HL-60 (cell line): ENCODE results near the gene DISP1.

Source experiments
- DNase-seq, 2 experiments: peaks; one replicate each; pipeline ENCODE4 v3.0.0-alpha.2; 2010 to 2020; ENCODE audit warnings: low read depth in 1 of 2, low spot score in 1 of 2
- H3K27ac ChIP-seq: fragments of 250-450 bp; sonication (Bioruptor Pico); replicated peaks from 2 replicates; pipeline ENCODE4 v1.5.1; 2020; ENCODE audit warnings: mild to moderate bottlenecking, moderate library complexity
- H3K27me3 ChIP-seq: fragments of 250-450 bp; sonication (Bioruptor Pico); 2 replicates; pipeline ENCODE4 v1.5.1; 2021; ENCODE audit warnings: mild to moderate bottlenecking, moderate library complexity; ENCODE audit not compliant: insufficient read depth, poor library complexity, severe bottlenecking
- H3K4me3 ChIP-seq: replicated peaks from 2 replicates; pipeline ENCODE4 v1.5.1; 2011; ENCODE audit warnings: mild to moderate bottlenecking, control low read depth, low read length; ENCODE audit not compliant: insufficient read depth
- CTCF ChIP-seq: IDR thresholded peaks from one replicate; pipeline ENCODE4 v1.5.1; 2011; ENCODE audit warnings: low read length, control low read depth, inconsistent platforms; ENCODE audit not compliant: insufficient read depth
- GABPA ChIP-seq: IDR thresholded peaks from 2 replicates; pipeline ENCODE4 v1.6.1; 2012; ENCODE audit warnings: low read depth
- POLR2AphosphoS5 ChIP-seq: IDR thresholded peaks from 2 replicates; pipeline ENCODE4 v1.6.1; 2012; ENCODE audit warnings: low read depth
- SPI1 ChIP-seq: IDR thresholded peaks from 2 replicates; pipeline ENCODE4 v1.6.1; 2012; ENCODE audit warnings: low read depth, mild to moderate bottlenecking, borderline replicate concordance
- TF ChIP-seq, protein P1 (sequence below): IDR thresholded peaks from 2 replicates; pipeline ENCODE4 v1.6.1; 2012; ENCODE audit warnings: low read depth; ENCODE audit not compliant: insufficient replicate concordance

DISP1 gene

DNA sequence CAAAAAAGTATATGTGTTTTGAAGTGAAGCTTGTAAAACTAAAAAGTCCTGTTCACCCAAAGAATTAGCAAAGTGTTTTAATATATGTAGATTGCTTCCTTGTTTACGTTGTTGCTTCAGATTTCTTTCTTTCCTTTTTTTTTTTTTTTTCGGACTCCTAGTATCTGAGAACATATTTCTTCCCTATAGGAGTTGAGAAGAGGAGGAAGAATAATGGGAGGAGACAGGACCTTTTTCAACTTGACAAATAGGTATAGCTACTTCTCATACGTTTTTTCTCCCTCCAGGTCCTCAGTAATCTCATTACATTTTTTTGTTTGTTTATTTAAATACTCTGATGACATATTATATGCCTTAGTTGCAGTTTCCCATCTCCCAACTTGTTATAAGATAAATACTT is 8.9 kb downstream of the DISP1 start:
- TF ChIP-seq, protein P1, sequence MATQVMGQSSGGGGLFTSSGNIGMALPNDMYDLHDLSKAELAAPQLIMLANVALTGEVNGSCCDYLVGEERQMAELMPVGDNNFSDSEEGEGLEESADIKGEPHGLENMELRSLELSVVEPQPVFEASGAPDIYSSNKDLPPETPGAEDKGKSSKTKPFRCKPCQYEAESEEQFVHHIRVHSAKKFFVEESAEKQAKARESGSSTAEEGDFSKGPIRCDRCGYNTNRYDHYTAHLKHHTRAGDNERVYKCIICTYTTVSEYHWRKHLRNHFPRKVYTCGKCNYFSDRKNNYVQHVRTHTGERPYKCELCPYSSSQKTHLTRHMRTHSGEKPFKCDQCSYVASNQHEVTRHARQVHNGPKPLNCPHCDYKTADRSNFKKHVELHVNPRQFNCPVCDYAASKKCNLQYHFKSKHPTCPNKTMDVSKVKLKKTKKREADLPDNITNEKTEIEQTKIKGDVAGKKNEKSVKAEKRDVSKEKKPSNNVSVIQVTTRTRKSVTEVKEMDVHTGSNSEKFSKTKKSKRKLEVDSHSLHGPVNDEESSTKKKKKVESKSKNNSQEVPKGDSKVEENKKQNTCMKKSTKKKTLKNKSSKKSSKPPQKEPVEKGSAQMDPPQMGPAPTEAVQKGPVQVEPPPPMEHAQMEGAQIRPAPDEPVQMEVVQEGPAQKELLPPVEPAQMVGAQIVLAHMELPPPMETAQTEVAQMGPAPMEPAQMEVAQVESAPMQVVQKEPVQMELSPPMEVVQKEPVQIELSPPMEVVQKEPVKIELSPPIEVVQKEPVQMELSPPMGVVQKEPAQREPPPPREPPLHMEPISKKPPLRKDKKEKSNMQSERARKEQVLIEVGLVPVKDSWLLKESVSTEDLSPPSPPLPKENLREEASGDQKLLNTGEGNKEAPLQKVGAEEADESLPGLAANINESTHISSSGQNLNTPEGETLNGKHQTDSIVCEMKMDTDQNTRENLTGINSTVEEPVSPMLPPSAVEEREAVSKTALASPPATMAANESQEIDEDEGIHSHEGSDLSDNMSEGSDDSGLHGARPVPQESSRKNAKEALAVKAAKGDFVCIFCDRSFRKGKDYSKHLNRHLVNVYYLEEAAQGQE = no peak
- TF ChIP-seq GABPA (no peak), POLR2AphosphoS5 (no peak), CTCF (no peak), SPI1 (no peak)
- H3K27me3 ChIP-seq = no peaks in the 10 kb centered on the region
- no peak for DNase-seq
- no peak overlapping the region for H3K27ac ChIP-seq
- H3K4me3 ChIP-seq = no peak overlapping the region

DNA sequence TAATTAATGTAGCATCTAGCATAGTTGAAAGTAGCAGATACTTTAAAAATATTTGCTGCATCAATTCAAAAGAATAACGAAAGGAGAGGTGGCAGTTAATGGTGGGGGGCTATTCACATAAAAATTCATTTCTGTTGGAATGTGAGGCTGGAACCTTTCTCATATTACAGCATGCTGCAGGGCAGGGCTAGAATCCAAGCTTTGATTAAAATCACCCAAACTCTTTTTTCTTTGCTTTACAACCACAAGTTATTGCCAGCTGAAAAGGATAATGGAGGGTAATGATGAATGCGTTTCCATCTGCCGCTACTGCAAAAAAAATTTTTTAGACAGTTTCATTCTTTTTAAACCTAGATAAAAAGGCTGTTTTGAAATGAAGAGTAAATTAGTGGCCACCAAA is 9.8 kb downstream of the DISP1 start:
- DNase-seq = no peak
- no peak for TF ChIP-seq GABPA
- TF ChIP-seq, protein P1 = no peak
- Histone ChIP-seq H3K27me3 (no peaks in the 10 kb centered on the region), H3K27ac (no peak overlapping the region), H3K4me3 (no peak overlapping the region)

DNA sequence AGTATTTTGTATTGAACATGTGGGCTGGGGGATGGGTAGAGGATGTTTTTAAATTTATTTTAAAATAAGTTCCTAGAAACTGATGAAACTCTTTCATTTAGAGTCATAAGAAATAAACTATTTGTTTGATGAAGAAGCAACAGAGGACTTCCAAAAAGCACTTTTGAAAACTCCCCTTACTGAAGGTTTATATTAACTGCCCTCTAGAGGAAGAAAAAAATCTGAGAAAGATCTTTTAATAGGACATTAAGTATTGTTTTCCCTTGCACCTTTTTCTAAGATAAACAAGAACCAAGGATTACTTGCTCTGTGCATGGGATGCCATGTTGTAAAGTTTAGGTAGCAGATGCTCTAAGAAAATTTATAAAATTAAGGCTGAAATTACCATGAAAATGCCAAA is 14.1 kb downstream of the DISP1 start:
- no peaks in the 10 kb centered on the region for H3K27me3 ChIP-seq
- H3K4me3 ChIP-seq = no peak overlapping the region
- H3K27ac ChIP-seq = no peak overlapping the region
- TF ChIP-seq POLR2AphosphoS5 (no peak), SPI1 (no peak), GABPA (no peak), CTCF (no peak)
- TF ChIP-seq, protein P1 = no peak
- no peak for DNase-seq

DNA sequence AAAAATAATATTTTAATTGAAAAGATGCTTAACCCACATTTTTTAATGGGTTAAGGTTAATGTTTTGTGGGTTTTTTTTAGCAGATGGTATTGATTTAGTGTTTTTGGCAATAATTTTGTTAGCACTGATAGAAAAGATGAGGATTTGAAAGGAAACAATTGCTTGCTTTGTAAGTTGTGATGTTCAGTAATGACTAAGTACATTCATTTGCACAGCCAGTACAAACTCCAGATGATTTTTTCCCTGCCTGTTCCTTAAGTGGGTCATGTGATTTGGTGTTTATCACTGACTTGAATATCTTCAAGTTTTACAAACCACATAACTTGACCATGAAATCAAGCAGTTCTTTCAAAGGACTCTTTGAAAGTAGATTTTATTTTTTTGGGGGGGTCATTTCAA is 15.0 kb downstream of the DISP1 start:
- Histone ChIP-seq H3K4me3 (no peak overlapping the region), H3K27me3 (no peaks in the 10 kb centered on the region), H3K27ac (no peak overlapping the region)
- TF ChIP-seq SPI1 = no peak
- TF ChIP-seq CTCF = no peak
- TF ChIP-seq POLR2AphosphoS5 = no peak
- TF ChIP-seq, protein P1 = no peak
- no peak for TF ChIP-seq GABPA
- no peak for DNase-seq
